Gastrocnemius medialis (tissue), 4 donors: ENCODE measurements around the gene CLGN. TPM values are rescaled to one million over a fixed set of nuclear protein-coding genes. Genes with fewer than 3 reads are reported as not detected.

Source experiments
- ATAC-seq, 2 donors: fragments of 150-250 bp; one replicate each; pipeline ENCODE4 v1.9.1; 2016
- DNase-seq, 2 donors: peaks; one replicate each; pipeline ENCODE4 v3.0.0-alpha.2; 2019
- H3K27ac ChIP-seq, 4 donors: fragments of 200-600 bp; sonication (generic); 1 replicate in 1 of 4; 2 replicates in 3 of 4; pipeline ENCODE4 v1.5.1; 2016 to 2018; ENCODE audit warnings: mild to moderate bottlenecking in 2 of 4, moderate library complexity in 1 of 4
- H3K27me3 ChIP-seq, 3 donors: fragments of 200-600 bp; sonication (generic) in 2 of 3; 1 replicate in 1 of 3; 2 replicates in 2 of 3; pipeline versions ENCODE4 v1.5.1 to v1.6.0; 2016 to 2019; ENCODE audit warnings: mild to moderate bottlenecking in 1 of 3, moderate library complexity in 1 of 3
- H3K36me3 ChIP-seq, 2 donors: fragments of 200-600 bp; sonication (generic) in 1 of 2; one replicate each; pipeline ENCODE4 v1.5.1; 2017 to 2018
- H3K4me1 ChIP-seq, 2 donors: fragments of 200-600 bp; sonication (generic) in 1 of 2; one replicate each; pipeline ENCODE4 v1.5.1; 2016 to 2017; ENCODE audit warnings: mild to moderate bottlenecking in 2 of 2
- H3K4me3 ChIP-seq, 4 donors: fragments of 200-600 bp; sonication (generic) in 3 of 4; 1 replicate in 1 of 4; 2 replicates in 3 of 4; pipeline ENCODE4 v1.5.1; 2016 to 2019; ENCODE audit warnings: mild to moderate bottlenecking in 2 of 4
- H3K9me3 ChIP-seq, 3 donors: fragments of 200-600 bp; sonication (generic) in 2 of 3; 1 replicate in 1 of 3; 2 replicates in 2 of 3; pipeline ENCODE4 v1.5.1; 2016 to 2019
- POLR2A ChIP-seq, 2 donors: fragments of 450-650 bp; IDR thresholded peaks; one replicate each; pipeline ENCODE4 v1.6.1; 2017; ENCODE audit warnings: antibody characterized with exemption in 2 of 2, mild to moderate bottlenecking in 2 of 2, moderate library complexity in 2 of 2
- in situ Hi-C, 4 donors: fragments of 200-750 bp; cut with MboI; loops; one replicate each; pipeline versions ENCODE4 v1.15.0 to v1.8.0; 2017; ENCODE audit warnings: low sequenced_read_pairs in 4 of 4
- intact Hi-C: fragments of 100-400 bp; cut with DNase I; formaldehyde crosslinking; loops from one replicate; pipeline ENCODE4 v1.15.1; 2023; ENCODE audit warnings: low total_unique reads
- total RNA-seq, 4 donors: library from RNA; depleted of rRNA; stranded (reverse); fragments of >200 nt; gene quantifications; one replicate each; pipeline versions ENCODE4 v1.1.0 to v1.2.3, GENCODE V29; 2016
- TF ChIP-seq, protein P1 (sequence below), 5 experiments: fragments of 450-650 bp in 3 of 5; fragments of 200-600 bp in 2 of 5; sonication (generic) in 2 of 5; IDR thresholded peaks in 4 of 5; conservative IDR thresholded peaks in 1 of 5; 1 replicate in 4 of 5; 2 replicates in 1 of 5; pipeline ENCODE4 v1.5.1; 2016 to 2019; ENCODE audit warnings: antibody characterized with exemption in 5 of 5, mild to moderate bottlenecking in 3 of 5, moderate library complexity in 3 of 5

The CLGN gene
- total RNA-seq, 4 donors from 2014 or later, result 0.10 to 0.29 (median 0.20) TPM; not detected in 1

DNA sequence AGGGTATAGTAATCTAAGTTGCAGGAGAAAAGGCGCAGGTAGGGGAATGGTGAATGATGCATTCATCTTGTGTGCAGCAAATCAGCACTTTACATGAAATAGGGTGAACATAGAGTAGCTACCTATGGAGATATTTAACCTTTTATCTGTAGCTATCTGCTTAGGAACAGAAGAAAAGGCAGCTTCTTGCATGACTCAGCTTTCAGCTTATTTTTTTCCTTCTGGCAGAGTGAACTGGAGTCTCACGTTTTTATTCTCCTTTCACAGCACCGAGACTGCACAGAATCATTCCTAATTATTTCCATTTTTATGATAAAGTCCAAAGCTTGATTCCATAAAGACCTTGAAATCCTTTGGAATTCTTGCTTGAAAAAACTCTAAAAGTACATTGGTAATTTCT is 58.8 kb downstream of the CLGN start:
- intact Hi-C loops, result no loop called here
- Histone ChIP-seq H3K27ac (no peak overlapping the region), H3K4me3 (no peak overlapping the region), H3K27me3 (no peaks in the 10 kb centered on the region), H3K9me3 (no peaks in the 10 kb centered on the region), H3K4me1 (peaks cover 4 to 5% of the 10 kb centered on the region in 2 donors), H3K36me3 (no peaks in the 10 kb centered on the region)
- DNase-seq, result no peak
- no peak for TF ChIP-seq POLR2A (IDR thresholded peaks at IDR 0.05)
- TF ChIP-seq, protein P1, sequence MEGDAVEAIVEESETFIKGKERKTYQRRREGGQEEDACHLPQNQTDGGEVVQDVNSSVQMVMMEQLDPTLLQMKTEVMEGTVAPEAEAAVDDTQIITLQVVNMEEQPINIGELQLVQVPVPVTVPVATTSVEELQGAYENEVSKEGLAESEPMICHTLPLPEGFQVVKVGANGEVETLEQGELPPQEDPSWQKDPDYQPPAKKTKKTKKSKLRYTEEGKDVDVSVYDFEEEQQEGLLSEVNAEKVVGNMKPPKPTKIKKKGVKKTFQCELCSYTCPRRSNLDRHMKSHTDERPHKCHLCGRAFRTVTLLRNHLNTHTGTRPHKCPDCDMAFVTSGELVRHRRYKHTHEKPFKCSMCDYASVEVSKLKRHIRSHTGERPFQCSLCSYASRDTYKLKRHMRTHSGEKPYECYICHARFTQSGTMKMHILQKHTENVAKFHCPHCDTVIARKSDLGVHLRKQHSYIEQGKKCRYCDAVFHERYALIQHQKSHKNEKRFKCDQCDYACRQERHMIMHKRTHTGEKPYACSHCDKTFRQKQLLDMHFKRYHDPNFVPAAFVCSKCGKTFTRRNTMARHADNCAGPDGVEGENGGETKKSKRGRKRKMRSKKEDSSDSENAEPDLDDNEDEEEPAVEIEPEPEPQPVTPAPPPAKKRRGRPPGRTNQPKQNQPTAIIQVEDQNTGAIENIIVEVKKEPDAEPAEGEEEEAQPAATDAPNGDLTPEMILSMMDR (IDR thresholded peaks at IDR 0.05 in 4 of 5, conservative IDR thresholded peaks at IDR 0.05 in 1 of 5), result no peak
- in situ Hi-C loops, result loop anchor here in 2 of 4 donors (10.0 to 25.0 kb wide), 3 partner anchors 486 to 631 kb away; no protein-coding TSS in a partner anchor
- no peak for ATAC-seq

DNA sequence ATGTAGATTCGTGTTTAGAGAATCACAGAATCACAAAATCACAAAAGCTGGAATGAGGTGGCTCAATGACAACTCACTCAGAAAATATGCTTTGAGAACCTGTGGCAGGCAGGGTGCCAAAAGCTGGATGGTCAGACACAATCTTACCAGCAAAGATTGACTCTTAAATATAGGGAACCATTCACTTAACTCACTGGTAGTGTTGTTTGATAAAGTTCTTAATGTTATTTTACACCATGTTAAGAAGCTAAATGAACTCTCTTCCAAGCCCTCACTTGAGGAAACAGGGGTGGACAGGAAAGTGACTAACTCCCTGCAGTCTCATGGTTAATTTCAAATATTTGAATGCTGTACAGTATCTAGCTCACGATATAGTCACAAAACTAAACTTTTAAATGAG is 59.7 kb downstream of the CLGN start:
- H3K27me3 ChIP-seq, result no peaks in the 10 kb centered on the region
- H3K36me3 ChIP-seq, result no peaks in the 10 kb centered on the region
- DNase-seq, result no peak
- H3K4me1 ChIP-seq, result peaks cover 3 to 5% of the 10 kb centered on the region in 2 donors
- no peak overlapping the region for H3K27ac ChIP-seq
- no peaks in the 10 kb centered on the region for H3K9me3 ChIP-seq
- no peak for TF ChIP-seq POLR2A (IDR thresholded peaks at IDR 0.05)
- TF ChIP-seq, protein P1 (IDR thresholded peaks at IDR 0.05 in 4 of 5, conservative IDR thresholded peaks at IDR 0.05 in 1 of 5), result no peak
- no peak overlapping the region for H3K4me3 ChIP-seq
- ATAC-seq, result no peak
- intact Hi-C loops, result no loop called here
- in situ Hi-C loops, result loop anchor here in 2 of 4 donors (10.0 to 25.0 kb wide), 3 partner anchors 487 to 630 kb away; no protein-coding TSS in a partner anchor

DNA sequence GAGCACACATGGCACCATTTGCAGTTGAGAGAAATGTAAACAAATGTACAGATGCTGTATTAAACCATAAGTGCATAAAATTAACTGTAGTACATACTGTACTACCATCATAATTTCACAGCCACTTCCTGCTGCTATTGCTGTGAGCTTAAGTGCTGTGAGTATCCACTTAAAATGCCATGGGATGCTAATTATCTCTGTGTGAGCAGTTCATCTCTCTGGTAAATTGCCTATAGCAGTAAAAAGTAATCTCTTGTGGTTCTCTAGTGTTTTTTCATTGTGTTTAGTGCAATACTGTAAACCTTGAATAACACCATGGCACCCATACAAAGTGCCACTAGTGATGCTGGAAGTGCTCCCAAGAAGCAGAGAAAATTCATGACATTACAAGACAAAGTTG is 63.9 kb downstream of the CLGN start:
- in situ Hi-C loops, result loop anchor here in 2 of 4 donors (10.0 to 25.0 kb wide), 3 partner anchors 491 to 626 kb away; no protein-coding TSS in a partner anchor

DNA sequence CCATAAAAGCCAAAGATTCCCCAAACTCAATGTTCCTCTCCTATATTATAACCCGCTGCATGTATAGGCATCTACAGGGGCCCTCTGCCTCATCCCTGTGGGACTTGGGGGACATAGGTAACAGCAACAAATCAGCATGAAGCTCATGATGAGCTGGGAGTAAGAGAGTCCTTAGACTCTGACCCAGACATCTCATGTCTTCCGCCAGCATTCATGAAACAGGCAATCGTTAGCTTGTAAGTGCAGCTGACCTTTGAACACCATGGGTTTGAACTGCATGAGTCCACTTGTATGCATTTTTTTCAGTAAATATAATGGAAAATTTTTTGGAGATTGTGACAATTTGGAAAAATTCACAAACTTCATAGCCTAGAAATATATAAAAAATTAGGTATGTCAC is 64.4 kb downstream of the CLGN start:
- DNase-seq, result no peak
- in situ Hi-C loops (loop anchor here in 2 of 4 donors (10.0 to 25.0 kb wide), 3 partner anchors 492 to 626 kb away; no protein-coding TSS in a partner anchor), intact Hi-C loops (no loop called here)
- Histone ChIP-seq H3K36me3 (no peaks in the 10 kb centered on the region), H3K27me3 (no peaks in the 10 kb centered on the region), H3K27ac (no peak overlapping the region), H3K4me1 (no peaks in the 10 kb centered on the region), H3K9me3 (no peaks in the 10 kb centered on the region), H3K4me3 (no peak overlapping the region)
- TF ChIP-seq, protein P1 (IDR thresholded peaks at IDR 0.05 in 4 of 5, conservative IDR thresholded peaks at IDR 0.05 in 1 of 5), result no peak
- no peak for TF ChIP-seq POLR2A (IDR thresholded peaks at IDR 0.05)
- no peak for ATAC-seq

More for the DNA sequence above, 63.9 kb downstream of the CLGN start:
- no peak overlapping the region for H3K27ac ChIP-seq
- DNase-seq (no peak), ATAC-seq (no peak)
- H3K36me3 ChIP-seq, result no peaks in the 10 kb centered on the region
- no peaks in the 10 kb centered on the region for H3K4me1 ChIP-seq
- H3K4me3 ChIP-seq, result no peak overlapping the region
- no peaks in the 10 kb centered on the region for H3K9me3 ChIP-seq
- H3K27me3 ChIP-seq, result no peaks in the 10 kb centered on the region
- TF ChIP-seq, protein P1 (IDR thresholded peaks at IDR 0.05 in 4 of 5, conservative IDR thresholded peaks at IDR 0.05 in 1 of 5), result no peak
- TF ChIP-seq POLR2A (IDR thresholded peaks at IDR 0.05), result no peak
- intact Hi-C loops, result no loop called here
